Measurements from ENCODE around the gene KCNH8.

KCNH8 gene

GRCh38 chr3:19293295-19293694, 145.0 kb downstream of the KCNH8 start (continued):
- no peak for TF ChIP-seq TCF4 (CRISPR knock-in tag; IDR thresholded peaks at IDR 0.05; ENCODE audit: borderline replicate concordance)
- no peak for TF ChIP-seq SNAI2 (CRISPR knock-in tag; IDR thresholded peaks at IDR 0.05)
- TF ChIP-seq ZNF8 (CRISPR knock-in tag; IDR thresholded peaks at IDR 0.05) = no peak
- TF ChIP-seq ISL1 (CRISPR knock-in tag; IDR thresholded peaks at IDR 0.05) = no peak
- no peak for TF ChIP-seq ZNF70 (CRISPR knock-in tag; IDR thresholded peaks at IDR 0.05)

DNA sequence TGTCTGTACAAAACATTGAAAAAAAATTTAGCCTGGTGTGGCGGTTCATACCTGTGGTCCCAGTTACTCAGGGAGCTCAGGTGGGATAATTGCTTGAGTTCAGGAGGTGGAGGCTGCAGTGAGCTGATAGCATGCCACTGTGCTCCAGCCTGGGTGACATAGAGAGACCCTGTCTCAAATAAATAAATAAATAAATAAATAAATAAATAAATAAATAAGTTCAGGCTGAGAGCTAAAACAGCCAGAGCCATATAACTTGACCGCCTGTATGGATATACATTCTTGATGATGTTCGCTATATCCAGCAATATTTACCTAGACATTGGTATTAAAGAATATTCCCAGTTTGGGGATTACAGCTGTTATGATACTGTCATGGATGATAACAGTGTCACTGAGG, 146.9 kb downstream of the KCNH8 start:
- no peak for ATAC-seq
- TF ChIP-seq RARB (CRISPR knock-in tag; IDR thresholded peaks at IDR 0.05) = no peak

DNA sequence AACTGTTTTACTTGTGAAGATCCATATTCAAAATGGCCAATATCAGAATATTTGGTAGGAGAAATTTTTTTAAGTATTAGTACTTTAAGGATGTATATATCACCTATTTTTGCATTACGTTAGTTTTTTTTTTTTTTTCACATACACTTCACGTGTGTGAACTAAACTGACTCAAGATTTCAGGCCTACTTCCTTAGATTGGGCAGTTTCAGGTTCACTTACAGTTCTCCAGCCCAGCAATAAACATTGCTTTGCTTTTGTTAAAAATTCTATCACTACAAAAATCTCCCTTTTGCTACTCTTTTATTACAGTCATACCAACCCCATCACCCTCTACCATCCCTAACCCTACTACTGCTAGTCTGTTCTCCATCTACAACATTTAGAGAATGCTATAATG, 183.6 kb downstream of the KCNH8 start:
- ATAC-seq = no peak

GRCh38 chr3:19334120-19334519, 185.8 kb downstream of the KCNH8 start:
- ATAC-seq = no peak

More for the DNA sequence above, 183.6 kb downstream of the KCNH8 start:
- no peak for TF ChIP-seq TSHZ2 (CRISPR knock-in tag; IDR thresholded peaks at IDR 0.05)
- TF ChIP-seq, protein P1, sequence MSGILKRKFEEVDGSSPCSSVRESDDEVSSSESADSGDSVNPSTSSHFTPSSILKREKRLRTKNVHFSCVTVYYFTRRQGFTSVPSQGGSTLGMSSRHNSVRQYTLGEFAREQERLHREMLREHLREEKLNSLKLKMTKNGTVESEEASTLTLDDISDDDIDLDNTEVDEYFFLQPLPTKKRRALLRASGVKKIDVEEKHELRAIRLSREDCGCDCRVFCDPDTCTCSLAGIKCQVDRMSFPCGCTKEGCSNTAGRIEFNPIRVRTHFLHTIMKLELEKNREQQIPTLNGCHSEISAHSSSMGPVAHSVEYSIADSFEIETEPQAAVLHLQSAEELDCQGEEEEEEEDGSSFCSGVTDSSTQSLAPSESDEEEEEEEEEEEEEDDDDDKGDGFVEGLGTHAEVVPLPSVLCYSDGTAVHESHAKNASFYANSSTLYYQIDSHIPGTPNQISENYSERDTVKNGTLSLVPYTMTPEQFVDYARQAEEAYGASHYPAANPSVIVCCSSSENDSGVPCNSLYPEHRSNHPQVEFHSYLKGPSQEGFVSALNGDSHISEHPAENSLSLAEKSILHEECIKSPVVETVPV (CRISPR knock-in tag; IDR thresholded peaks at IDR 0.05) = no peak
- TF ChIP-seq ESRRG (CRISPR knock-in tag; IDR thresholded peaks at IDR 0.05) = no peak
- no peak for TF ChIP-seq RARB (CRISPR knock-in tag; IDR thresholded peaks at IDR 0.05)
- TF ChIP-seq ZNF565 (CRISPR knock-in tag; conservative IDR thresholded peaks at IDR 0.05; ENCODE audit: low read depth) = no peak
- no peak for TF ChIP-seq PPARA (CRISPR knock-in tag; IDR thresholded peaks at IDR 0.05; ENCODE audit: borderline replicate concordance)
- TF ChIP-seq ZC3H10 (CRISPR knock-in tag; IDR thresholded peaks at IDR 0.05) = no peak

More at GRCh38 chr3:19334120-19334519, 185.8 kb downstream of the KCNH8 start:
- TF ChIP-seq TSHZ2 (CRISPR knock-in tag; IDR thresholded peaks at IDR 0.05) = no peak
- TF ChIP-seq ZNF565 (CRISPR knock-in tag; conservative IDR thresholded peaks at IDR 0.05; ENCODE audit: low read depth) = no peak
- no peak for TF ChIP-seq ISL1 (CRISPR knock-in tag; IDR thresholded peaks at IDR 0.05)
- TF ChIP-seq RARB (CRISPR knock-in tag; IDR thresholded peaks at IDR 0.05) = no peak
- TF ChIP-seq, protein P2, sequence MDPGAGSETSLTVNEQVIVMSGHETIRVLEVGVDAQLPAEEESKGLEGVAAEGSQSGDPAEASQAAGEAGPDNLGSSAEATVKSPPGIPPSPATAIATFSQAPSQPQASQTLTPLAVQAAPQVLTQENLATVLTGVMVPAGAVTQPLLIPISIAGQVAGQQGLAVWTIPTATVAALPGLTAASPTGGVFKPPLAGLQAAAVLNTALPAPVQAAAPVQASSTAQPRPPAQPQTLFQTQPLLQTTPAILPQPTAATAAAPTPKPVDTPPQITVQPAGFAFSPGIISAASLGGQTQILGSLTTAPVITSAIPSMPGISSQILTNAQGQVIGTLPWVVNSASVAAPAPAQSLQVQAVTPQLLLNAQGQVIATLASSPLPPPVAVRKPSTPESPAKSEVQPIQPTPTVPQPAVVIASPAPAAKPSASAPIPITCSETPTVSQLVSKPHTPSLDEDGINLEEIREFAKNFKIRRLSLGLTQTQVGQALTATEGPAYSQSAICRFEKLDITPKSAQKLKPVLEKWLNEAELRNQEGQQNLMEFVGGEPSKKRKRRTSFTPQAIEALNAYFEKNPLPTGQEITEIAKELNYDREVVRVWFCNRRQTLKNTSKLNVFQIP (CRISPR knock-in tag; IDR thresholded peaks at IDR 0.05; ENCODE audit: borderline replicate concordance, low read depth) = no peak

Measured in SK-N-SH treated with all-trans-retinoic acid at 6 μM for 48 hours (cell line).